CD8-positive, alpha-beta memory T cell (primary cell): ENCODE measurements around the gene IL10. TPM values are rescaled to one million over a fixed set of nuclear protein-coding genes. Genes with fewer than 3 reads are reported as not detected.
"Not testable (repeated sequence)": the region's sequence is repeated elsewhere in the genome, so short reads cannot be mapped to it uniquely, and the experiment has no call there.

Source experiments
- CTCF ChIA-PET: fragments of 350-600 bp; sonication (Branson Sonifier 250); formaldehyde crosslinking; loops from one replicate; lab custom pipeline; 2021; ENCODE audit warnings: antibody characterized with exemption; lab: Charles Lee
- POLR2A ChIA-PET: fragments of 350-600 bp; sonication (Branson Sonifier 250); formaldehyde crosslinking; loops from one replicate; lab custom pipeline; 2021; ENCODE audit warnings: antibody characterized with exemption; lab: Charles Lee
- DNase-seq, 5 donors: peaks; one replicate each; pipeline versions ENCODE4 v3.0.0 to v3.0.0-alpha.2; 2020 to 2022; ENCODE audit warnings: mixed read lengths in 1 of 5
- H3K27ac ChIP-seq: one replicate; pipeline ENCODE4 v1.7.0; 2013; ENCODE audit warnings: low read depth, mild to moderate bottlenecking, low read length, moderate library complexity
- H3K27me3 ChIP-seq: 2 replicates; pipeline ENCODE4 v1.7.0; 2013; ENCODE audit warnings: low read length, mild to moderate bottlenecking; ENCODE audit not compliant: insufficient read depth, poor library complexity, severe bottlenecking
- H3K36me3 ChIP-seq: 2 replicates; pipeline ENCODE4 v1.7.0; 2013; ENCODE audit warnings: mild to moderate bottlenecking, low read length, moderate library complexity; ENCODE audit not compliant: insufficient read depth
- H3K4me1 ChIP-seq: 2 replicates; pipeline ENCODE4 v1.7.0; 2013; ENCODE audit warnings: mild to moderate bottlenecking, low read length, moderate library complexity; ENCODE audit not compliant: insufficient read depth
- H3K4me3 ChIP-seq: 2 replicates; pipeline ENCODE4 v1.7.0; 2013; ENCODE audit warnings: mild to moderate bottlenecking, low read length
- H3K9me3 ChIP-seq: 2 replicates; pipeline ENCODE4 v1.7.0; 2013; ENCODE audit warnings: mild to moderate bottlenecking, low read length
- H3K27ac Mint-ChIP-seq, 8 donors: one replicate each; pipeline ENCODE4 v1.8.0; 2020 to 2021; ENCODE audit warnings: mixed read lengths in 8 of 8, mild to moderate bottlenecking in 6 of 8, inconsistent platforms in 3 of 8, moderate library complexity in 3 of 8
- H3K27me3 Mint-ChIP-seq, 2 donors: one replicate each; pipeline ENCODE4 v1.8.0; 2020 to 2021; ENCODE audit warnings: mixed read lengths in 2 of 2, mild to moderate bottlenecking in 1 of 2, moderate library complexity in 1 of 2
- H3K36me3 Mint-ChIP-seq, 3 donors: one replicate each; pipeline ENCODE4 v1.8.0; 2020 to 2021; ENCODE audit warnings: mixed read lengths in 3 of 3, inconsistent platforms in 1 of 3, mild to moderate bottlenecking in 1 of 3
- H3K4me1 Mint-ChIP-seq, 3 donors: one replicate each; pipeline ENCODE4 v1.8.0; 2020 to 2021; ENCODE audit warnings: mixed read lengths in 3 of 3, inconsistent platforms in 1 of 3, mild to moderate bottlenecking in 1 of 3
- H3K4me3 Mint-ChIP-seq, 7 donors: one replicate each; pipeline ENCODE4 v1.8.0; 2020 to 2021; ENCODE audit warnings: mixed read lengths in 7 of 7, mild to moderate bottlenecking in 6 of 7, moderate library complexity in 4 of 7, inconsistent platforms in 2 of 7
- H3K9me3 Mint-ChIP-seq, 5 donors: one replicate each; pipeline ENCODE4 v1.8.0; 2020 to 2022; ENCODE audit warnings: mixed read lengths in 5 of 5, mild to moderate bottlenecking in 3 of 5, moderate library complexity in 2 of 5, inconsistent platforms in 1 of 5
- polyA plus RNA-seq: library from polyadenylated mRNA; unstranded; fragments of 300-500 nt; fragmentation: Illumina TruSeq; gene quantifications from one replicate; pipeline ENCODE4 v1.2.3, GENCODE V29; 2021
- total RNA-seq, 2 experiments: library from RNA; stranded (reverse); gene quantifications; one replicate each; pipeline ENCODE4 v1.2.3, GENCODE V29; 2021

IL10 gene
- total and polyA plus RNA-seq, 3 experiments from 2014 or later = 0.33 to 7.6 (median 7.6) TPM

DNA sequence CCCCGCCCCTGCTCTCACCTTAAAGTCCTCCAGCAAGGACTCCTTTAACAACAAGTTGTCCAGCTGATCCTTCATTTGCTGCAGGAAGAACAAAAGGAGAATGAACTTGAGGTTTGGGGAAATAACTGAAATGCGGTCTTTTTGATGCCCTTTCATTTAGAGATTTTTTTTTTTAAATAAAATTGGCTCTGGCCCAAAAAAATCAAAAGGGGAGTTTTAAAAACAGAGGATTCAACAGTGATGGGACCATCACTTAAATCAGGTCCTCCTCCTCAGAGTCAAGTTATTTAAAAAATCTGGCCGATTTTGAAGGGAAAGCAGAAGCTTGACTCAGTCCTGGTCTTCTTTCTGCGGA is 979 bp downstream of the IL10 start:
- H3K27me3 ChIP-seq = no peaks in the 10 kb centered on the region
- CTCF ChIA-PET = interaction anchor here (1.4 to 3.9 kb wide), 6 partner anchors 15 to 141 kb away, joined by 5 to 24 read pairs (median 6); no protein-coding TSS in a partner anchor
- no peaks in the 10 kb centered on the region for H3K27me3 Mint-ChIP-seq
- H3K27ac ChIP-seq = no peak overlapping the region
- H3K4me3 ChIP-seq = no peak overlapping the region
- H3K4me1 Mint-ChIP-seq = peaks cover 70 to 85% (median 81%) of the 10 kb centered on the region in 3 donors
- H3K4me3 Mint-ChIP-seq = peak overlapping the region in 2 of 7 donors; percentile 74 to 76
- peaks cover 67% of the 10 kb centered on the region for H3K4me1 ChIP-seq
- no peaks in the 10 kb centered on the region for H3K36me3 Mint-ChIP-seq
- DNase-seq = no peak
- H3K36me3 ChIP-seq = no peaks in the 10 kb centered on the region
- no peaks in the 10 kb centered on the region for H3K9me3 Mint-ChIP-seq
- H3K9me3 ChIP-seq = no peaks in the 10 kb centered on the region
- peak overlapping the region in 5 of 8 donors; percentile 33 to 92 (median 72) for H3K27ac Mint-ChIP-seq
- POLR2A ChIA-PET = interaction anchor here (0.7 to 1.1 kb wide), 2 partner anchors 13 to 32 kb away, joined by 3 read pairs; no protein-coding TSS in a partner anchor

DNA sequence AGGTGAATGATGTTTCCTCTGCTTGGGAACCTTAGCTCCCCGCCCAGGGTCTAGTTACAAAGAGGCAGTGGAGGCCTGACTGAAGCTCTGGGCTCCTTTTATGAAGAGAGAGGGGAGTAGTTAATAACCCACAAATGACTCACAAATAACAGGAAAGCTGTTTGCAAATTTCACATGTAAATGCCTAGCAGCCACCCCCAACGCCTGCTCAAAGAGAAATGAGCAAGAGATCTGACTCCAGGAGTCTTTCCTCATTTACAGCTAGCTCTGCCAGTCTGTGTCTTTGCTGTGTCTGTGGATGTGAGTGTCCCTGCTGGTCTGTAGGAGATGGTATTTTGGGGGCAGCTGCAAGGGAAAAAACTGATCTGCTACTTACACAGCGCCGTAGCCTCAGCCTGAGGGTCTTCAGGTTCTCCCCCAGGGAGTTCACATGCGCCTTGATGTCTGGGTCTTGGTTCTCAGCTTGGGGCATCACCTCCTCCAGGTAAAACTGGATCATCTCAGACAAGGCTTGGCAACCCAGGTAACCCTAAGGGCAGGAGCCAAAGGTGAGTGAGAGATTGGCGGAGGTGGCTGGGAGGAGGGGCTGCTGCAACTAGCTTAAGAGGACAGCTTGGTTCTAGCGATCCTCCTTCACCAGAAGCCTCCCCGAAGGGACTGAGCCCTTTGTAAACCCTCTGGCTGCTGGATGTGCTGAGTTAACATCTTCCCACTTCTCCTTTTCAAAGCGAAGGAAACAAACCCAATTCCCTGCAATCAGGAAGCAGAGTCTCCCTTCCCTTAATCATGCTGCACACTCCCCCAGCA is 1.6 kb downstream of the IL10 start, which contains the start of gene IL19:
IL19 (plus strand) TSS at position 243 of the 807 bp plus-strand sequence. CDS start 65,890 bp downstream, outside the sequence.
- Mint-ChIP-seq H3K9me3 (no peaks in the 10 kb centered on the region), H3K4me3 (peak within 1 kb of the TSS in 6 of 7 donors; percentile 42 to 76 (median 71))
- H3K4me3 ChIP-seq = peak within 1 kb of the TSS; percentile 21

DNA sequence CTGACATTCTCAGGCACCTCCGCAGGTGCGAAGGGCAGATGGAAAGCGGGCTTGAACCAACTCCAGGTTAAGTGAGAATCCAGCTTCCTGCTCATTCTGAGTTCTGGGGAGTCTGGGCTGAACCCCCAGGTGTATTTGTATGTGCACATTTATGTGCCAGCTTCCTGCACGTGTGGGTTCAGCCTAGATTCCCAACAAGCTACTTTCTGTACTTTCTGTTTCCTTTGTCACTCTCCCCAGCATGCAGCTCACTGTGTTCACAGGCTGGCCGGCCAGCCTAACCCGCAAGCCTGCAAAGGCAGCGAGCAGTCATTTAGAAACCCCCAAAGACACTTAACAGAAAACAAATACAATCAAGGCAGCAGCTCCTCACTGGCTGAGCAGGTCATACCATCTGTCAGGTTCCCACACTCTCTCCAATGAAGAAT is 3.0 kb downstream of the IL10 start:
- Mint-ChIP-seq H3K4me3 (peak overlapping the region; percentile 8 to 87 (median 68)), H3K9me3 (no peaks in the 10 kb centered on the region), H3K27me3 (no peaks in the 10 kb centered on the region), H3K36me3 (no peaks in the 10 kb centered on the region), H3K27ac (peak overlapping the region; percentile 50 to 92 (median 90)), H3K4me1 (peaks cover 75 to 93% (median 89%) of the 10 kb centered on the region in 3 donors)
- no peak overlapping the region for H3K27ac ChIP-seq
- H3K4me3 ChIP-seq = no peak overlapping the region
- peak in 4 of 5 donors; percentile 24 to 75 (median 52) for DNase-seq
- ChIA-PET CTCF (interaction anchor here (0.8 to 4.7 kb wide), 15 partner anchors 8 to 143 kb away, joined by 3 to 42 read pairs (median 4); no protein-coding TSS in a partner anchor), POLR2A (interaction anchor here (1.1 to 2.7 kb wide), 4 partner anchors 11 to 152 kb away, joined by 3 to 13 read pairs (median 4); partner anchors contain the start of gene FCMR)
- no peaks in the 10 kb centered on the region for H3K27me3 ChIP-seq
- no peaks in the 10 kb centered on the region for H3K36me3 ChIP-seq
- H3K4me1 ChIP-seq = peaks cover 81% of the 10 kb centered on the region
- H3K9me3 ChIP-seq = no peaks in the 10 kb centered on the region

More for the DNA sequence above, 1.6 kb downstream of the IL10 start, which contains the start of gene IL19:
- Mint-ChIP-seq H3K4me1 (peaks cover 76 to 91% (median 87%) of the 10 kb centered on the region in 3 donors), H3K27me3 (no peaks in the 10 kb centered on the region), H3K36me3 (no peaks in the 10 kb centered on the region), H3K27ac (peak within 1 kb of the TSS; percentile 50 to 92 (median 90))
- Histone ChIP-seq H3K27me3 (no peaks in the 10 kb centered on the region), H3K27ac (no peak within 1 kb of the TSS), H3K4me1 (peaks cover 73% of the 10 kb centered on the region), H3K36me3 (no peaks in the 10 kb centered on the region), H3K9me3 (no peaks in the 10 kb centered on the region)
- CTCF ChIA-PET = interaction anchor here (1.0 to 3.9 kb wide), 11 partner anchors 10 to 142 kb away, joined by 3 to 24 read pairs (median 5); no protein-coding TSS in a partner anchor
- POLR2A ChIA-PET = interaction anchor here (0.5 to 2.7 kb wide), 7 partner anchors 12 to 151 kb away, joined by 3 to 13 read pairs (median 3); partner anchors contain the start of gene FCMR
- DNase-seq = no peak

DNA sequence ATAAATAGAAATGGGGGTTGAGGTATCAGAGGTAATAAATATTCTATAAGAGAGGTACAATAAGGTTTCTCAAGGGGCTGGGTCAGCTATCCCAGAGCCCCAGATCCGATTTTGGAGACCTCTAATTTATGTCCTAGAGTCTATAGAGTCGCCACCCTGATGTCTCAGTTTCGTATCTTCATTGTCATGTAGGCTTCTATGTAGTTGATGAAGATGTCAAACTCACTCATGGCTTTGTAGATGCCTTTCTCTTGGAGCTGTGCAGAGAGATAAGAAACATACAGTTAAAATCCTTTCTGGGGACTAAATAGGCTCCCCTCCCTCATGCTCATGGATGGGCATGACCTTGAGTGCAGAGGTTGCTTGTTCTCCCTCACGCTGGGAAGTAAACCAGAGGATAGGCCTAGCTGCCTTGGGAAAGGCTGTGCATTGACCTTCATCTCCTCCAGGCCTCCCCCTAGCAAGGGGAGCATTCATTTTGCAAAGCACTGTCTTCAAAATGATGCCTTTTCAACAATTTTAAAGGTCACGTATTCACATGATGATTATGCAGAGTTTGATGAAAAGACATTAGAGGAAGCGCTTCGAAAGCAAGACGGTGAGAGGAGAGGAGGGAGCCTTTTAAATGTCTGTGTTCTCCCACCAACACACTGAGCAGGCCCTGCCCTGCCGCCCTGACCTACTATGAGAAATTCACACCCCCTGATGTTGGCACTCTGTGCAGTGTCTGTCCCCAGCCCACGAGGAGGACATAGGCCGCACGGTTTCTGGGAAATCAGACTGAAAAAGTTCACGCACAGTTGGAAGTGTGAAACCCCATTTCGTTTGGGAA is 3.6 kb downstream of the IL10 start:
- Mint-ChIP-seq H3K4me3 (peak overlapping the region in 6 of 7 donors; percentile 42 to 87 (median 71)), H3K9me3 (no peaks in the 10 kb centered on the region), H3K27ac (peak overlapping the region; percentile 50 to 92 (median 90)), H3K4me1 (peaks cover 72 to 94% (median 90%) of the 10 kb centered on the region in 3 donors), H3K27me3 (no peaks in the 10 kb centered on the region), H3K36me3 (no peaks in the 10 kb centered on the region)
- no peaks in the 10 kb centered on the region for H3K36me3 ChIP-seq
- ChIA-PET POLR2A (interaction anchor here (1.0 to 2.7 kb wide), 5 partner anchors 10 to 35 kb away, joined by 3 to 13 read pairs (median 4); no protein-coding TSS in a partner anchor), CTCF (interaction anchor here (0.7 to 4.7 kb wide), 16 partner anchors 8 to 144 kb away, joined by 3 to 42 read pairs (median 6); no protein-coding TSS in a partner anchor)
- H3K27ac ChIP-seq = no peak overlapping the region
- H3K4me3 ChIP-seq = no peak overlapping the region
- no peaks in the 10 kb centered on the region for H3K9me3 ChIP-seq
- DNase-seq = no peak
- H3K27me3 ChIP-seq = no peaks in the 10 kb centered on the region
- H3K4me1 ChIP-seq = peaks cover 81% of the 10 kb centered on the region

DNA sequence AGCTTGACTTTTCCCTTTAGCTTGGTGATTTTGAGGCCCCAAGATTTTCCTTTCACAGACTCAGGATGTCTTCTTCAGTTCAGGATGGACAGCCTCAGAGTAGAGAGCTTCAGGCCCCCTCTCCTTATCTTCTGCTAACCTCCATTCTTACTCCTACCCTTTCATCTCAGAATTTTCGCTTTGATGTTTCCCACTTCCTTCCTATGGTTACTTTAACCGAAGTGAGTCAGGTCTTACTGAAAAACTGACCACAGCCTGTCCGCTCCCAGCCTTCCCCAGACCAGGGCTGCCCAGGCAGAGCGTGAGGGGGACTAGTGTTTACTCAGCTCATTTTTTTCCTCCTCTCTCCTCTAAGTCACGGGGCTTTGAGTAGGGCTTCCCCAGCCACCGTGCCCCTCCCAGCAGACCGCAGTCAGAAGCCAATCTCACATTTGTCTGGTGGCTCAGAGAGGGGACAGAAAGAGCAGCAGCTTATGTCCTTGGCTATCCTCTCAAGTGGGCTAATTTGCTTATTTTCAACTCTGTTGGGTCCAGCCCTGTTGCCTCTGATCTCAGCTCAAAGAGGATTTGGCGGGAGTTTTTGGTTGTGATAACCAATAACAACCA is 5.9 kb downstream of the IL10 start:
- Histone ChIP-seq H3K4me3 (peak overlapping the region; percentile 7), H3K27ac (no peak overlapping the region), H3K27me3 (no peaks in the 10 kb centered on the region), H3K36me3 (no peaks in the 10 kb centered on the region), H3K9me3 (no peaks in the 10 kb centered on the region), H3K4me1 (peaks cover 61% of the 10 kb centered on the region)
- ChIA-PET POLR2A (interaction anchor here (0.8 to 1.5 kb wide), 6 partner anchors 18 to 159 kb away, joined by 3 to 8 read pairs (median 4); no protein-coding TSS in a partner anchor), CTCF (interaction anchor here (0.8 to 4.7 kb wide), 12 partner anchors 8 to 146 kb away, joined by 3 to 42 read pairs (median 7); no protein-coding TSS in a partner anchor)
- Mint-ChIP-seq H3K9me3 (no peaks in the 10 kb centered on the region), H3K27ac (peak overlapping the region; percentile 21 to 98 (median 85)), H3K4me3 (peak overlapping the region; percentile 25 to 82 (median 63)), H3K36me3 (no peaks in the 10 kb centered on the region), H3K4me1 (peaks cover 55 to 78% (median 75%) of the 10 kb centered on the region in 3 donors), H3K27me3 (no peaks in the 10 kb centered on the region)
- DNase-seq = peak; percentile 57 to 84 (median 73)

DNA sequence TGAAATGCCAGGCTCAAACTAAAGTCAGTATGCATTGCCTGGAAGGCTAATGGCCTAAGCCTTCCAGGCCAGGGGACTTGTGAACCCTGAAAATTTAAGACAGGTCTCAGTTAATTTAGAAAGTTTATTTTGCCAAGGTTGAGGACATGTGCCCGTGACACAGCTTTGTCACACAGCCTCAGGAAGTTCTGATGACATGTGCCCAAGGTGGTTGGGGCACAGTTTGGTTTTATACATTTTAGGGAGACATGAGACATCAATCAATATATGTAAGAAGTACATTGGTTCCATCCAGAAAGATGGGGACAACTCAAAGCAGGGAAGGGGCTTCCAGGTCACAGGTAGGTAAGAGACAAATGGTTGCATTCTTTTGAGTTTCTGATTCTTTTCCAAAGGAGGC is 6.5 kb downstream of the IL10 start:
- DNase-seq, H3K36me3 Mint-ChIP-seq, H3K27me3 ChIP-seq, H3K27me3 Mint-ChIP-seq, H3K27ac ChIP-seq, H3K9me3 ChIP-seq, H3K36me3 ChIP-seq, H3K9me3 Mint-ChIP-seq: not testable (repeated sequence)
- ChIA-PET CTCF (interaction anchor here (1.0 to 4.7 kb wide), 11 partner anchors 9 to 146 kb away, joined by 3 to 42 read pairs (median 7); no protein-coding TSS in a partner anchor), POLR2A (interaction anchor here (0.6 to 1.5 kb wide), 6 partner anchors 18 to 160 kb away, joined by 3 to 8 read pairs (median 4); no protein-coding TSS in a partner anchor)
- Histone ChIP-seq H3K4me3 (peak overlapping the region; percentile 7), H3K4me1 (peaks cover 55% of the 10 kb centered on the region)
- Mint-ChIP-seq H3K4me3 (peak overlapping the region; percentile 25 to 82 (median 68)), H3K4me1 (peaks cover 50 to 78% (median 75%) of the 10 kb centered on the region in 3 donors), H3K27ac (peak overlapping the region; percentile 21 to 98 (median 85))
